Erythroblast (primary cell): Measurements from ENCODE around the gene PRIMA1.

Experiments
- GATA1 ChIP-seq: IDR thresholded peaks from 2 replicates; pipeline ENCODE4 v1.6.1; 2011; ENCODE audit warnings: low read depth, mild to moderate bottlenecking, control low read depth, low read length, moderate library complexity
- POLR2A ChIP-seq: IDR thresholded peaks from 2 replicates; pipeline ENCODE4 v1.6.1; 2011; ENCODE audit warnings: mild to moderate bottlenecking, low read length

DNA sequence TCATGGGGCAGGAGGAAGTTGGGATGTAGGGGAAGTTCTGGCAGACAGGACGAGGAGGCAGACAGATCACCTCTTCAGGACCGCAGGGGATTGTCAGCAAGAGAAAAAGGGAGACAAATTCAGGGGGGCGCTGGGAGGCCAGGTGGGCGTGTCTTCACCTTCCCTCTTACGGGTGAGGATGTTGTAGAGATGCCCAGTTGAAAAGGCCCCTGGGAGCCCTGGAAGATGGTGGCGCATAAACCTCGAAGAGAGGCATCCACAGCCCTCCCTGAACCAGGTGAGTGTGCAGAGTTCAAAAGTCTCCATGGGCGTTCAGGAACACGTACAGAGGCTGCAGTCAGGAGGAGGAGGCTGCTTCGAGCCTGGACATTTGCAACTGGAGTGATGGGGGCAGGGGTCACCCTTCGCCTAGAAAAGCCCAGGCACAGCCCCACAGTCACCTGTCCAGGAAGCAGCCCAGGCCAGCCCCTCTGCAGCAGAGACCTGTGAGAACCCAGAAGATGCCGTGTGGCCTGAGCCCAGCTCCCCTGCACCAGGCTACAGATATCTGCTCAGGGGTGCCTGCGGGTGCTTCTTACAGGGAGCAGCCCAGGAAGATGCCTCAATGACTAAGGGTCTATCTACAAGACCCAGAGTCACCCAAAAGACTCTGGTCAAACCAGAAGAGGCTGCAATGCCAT, 74.4 kb downstream of the PRIMA1 start:
- TF ChIP-seq POLR2A (no peak), GATA1 (no peak)
